ENCODE data around the gene AGBL1.

- TF ChIP-seq CTCF (conservative IDR thresholded peaks at IDR 0.05; ENCODE audit: low read depth, low read length) = no peak
- no peak for TF ChIP-seq EZH2 (IDR thresholded peaks at IDR 0.05; ENCODE audit: borderline replicate concordance, low read depth, low read length, poor library complexity, severe bottlenecking)
Observed at GRCh38 chr15:86762874-86763273, 683.2 kb downstream of the AGBL1 start.
